GM12872 (cell line): Measurements from ENCODE around the gene ACVR1.

Experiments
- TF ChIP-seq, protein P1 (sequence below): IDR thresholded peaks from 3 replicates; pipeline ENCODE4 v1.5.1; 2011; ENCODE audit warnings: low read depth, mild to moderate bottlenecking, low read length, moderate library complexity; ENCODE audit not compliant: insufficient read depth

ACVR1 gene

GRCh38 chr2:157918319-157918718 lies 42.2 kb upstream of the ACVR1 start:
- TF ChIP-seq, protein P1, sequence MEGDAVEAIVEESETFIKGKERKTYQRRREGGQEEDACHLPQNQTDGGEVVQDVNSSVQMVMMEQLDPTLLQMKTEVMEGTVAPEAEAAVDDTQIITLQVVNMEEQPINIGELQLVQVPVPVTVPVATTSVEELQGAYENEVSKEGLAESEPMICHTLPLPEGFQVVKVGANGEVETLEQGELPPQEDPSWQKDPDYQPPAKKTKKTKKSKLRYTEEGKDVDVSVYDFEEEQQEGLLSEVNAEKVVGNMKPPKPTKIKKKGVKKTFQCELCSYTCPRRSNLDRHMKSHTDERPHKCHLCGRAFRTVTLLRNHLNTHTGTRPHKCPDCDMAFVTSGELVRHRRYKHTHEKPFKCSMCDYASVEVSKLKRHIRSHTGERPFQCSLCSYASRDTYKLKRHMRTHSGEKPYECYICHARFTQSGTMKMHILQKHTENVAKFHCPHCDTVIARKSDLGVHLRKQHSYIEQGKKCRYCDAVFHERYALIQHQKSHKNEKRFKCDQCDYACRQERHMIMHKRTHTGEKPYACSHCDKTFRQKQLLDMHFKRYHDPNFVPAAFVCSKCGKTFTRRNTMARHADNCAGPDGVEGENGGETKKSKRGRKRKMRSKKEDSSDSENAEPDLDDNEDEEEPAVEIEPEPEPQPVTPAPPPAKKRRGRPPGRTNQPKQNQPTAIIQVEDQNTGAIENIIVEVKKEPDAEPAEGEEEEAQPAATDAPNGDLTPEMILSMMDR, result no peak

DNA sequence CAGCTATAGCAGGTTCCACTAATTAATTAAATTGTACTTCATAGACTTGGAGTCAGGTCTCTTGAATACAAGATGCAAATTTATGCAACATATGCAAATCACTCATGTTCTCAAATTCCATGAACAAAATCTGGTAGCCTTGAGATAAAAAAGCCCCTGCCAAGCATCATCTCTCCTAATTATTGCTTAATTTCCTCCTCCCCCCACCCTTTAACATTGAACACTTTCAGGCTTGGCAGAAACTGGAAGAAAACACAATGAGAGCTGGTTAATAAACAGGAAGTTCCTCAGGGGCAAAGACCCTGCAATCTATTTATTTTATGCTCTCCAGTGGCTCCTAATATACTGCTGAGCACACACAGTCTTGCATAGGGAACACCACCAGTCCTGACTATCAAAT lies 35.6 kb upstream of the ACVR1 start:
- TF ChIP-seq, protein P1, result no peak

- TF ChIP-seq, protein P1, result no peak
Observed at GRCh38 chr2:157911246-157911645, 35.1 kb upstream of the ACVR1 start.

GRCh38 chr2:157905092-157905491 lies 29.0 kb upstream of the ACVR1 start:
- TF ChIP-seq, protein P1, result no peak

GRCh38 chr2:157903626-157904025 lies 27.5 kb upstream of the ACVR1 start:
- TF ChIP-seq, protein P1, result no peak

DNA sequence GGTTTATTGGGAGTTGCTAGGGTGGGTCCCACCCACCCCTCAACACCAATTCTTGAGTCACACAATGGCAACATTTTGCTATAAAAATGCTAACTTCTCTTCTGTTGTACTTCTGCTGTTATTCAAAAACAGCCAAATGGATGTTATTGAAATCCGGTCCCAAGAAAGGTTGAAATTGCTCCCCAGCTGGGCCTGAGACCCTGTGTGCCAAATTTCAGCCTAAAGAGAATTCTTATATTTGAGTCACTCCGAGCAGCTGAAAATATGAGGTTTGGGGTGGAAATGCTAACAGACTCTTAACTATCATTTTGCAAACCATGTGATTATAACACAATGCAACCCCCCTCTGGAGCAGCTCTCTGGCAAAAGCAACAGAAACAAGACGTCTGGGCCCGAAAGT lies 27.0 kb upstream of the ACVR1 start:
- TF ChIP-seq, protein P1, result no peak

DNA sequence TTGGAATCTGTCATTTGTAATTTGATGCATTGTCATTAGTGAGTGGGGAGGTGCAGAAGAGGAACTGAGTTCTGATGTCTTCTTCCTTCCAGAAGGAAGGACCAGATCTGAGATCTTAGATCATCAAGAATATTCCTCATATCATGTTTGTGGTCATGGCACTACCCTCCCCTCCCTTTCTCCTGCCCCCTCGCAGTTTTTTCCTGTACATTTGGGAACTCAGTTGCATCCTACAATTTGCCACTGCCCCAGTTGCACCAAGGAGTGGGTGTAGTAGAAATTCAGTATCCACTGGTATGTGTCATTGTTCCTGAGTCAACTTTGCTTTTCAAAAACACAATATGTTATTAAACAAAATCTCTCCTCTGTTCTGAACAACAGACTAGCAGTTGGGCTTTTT lies 26.6 kb upstream of the ACVR1 start:
- TF ChIP-seq, protein P1, result no peak

- TF ChIP-seq, protein P1, result peak; percentile 38; the same call in 1 of the 3 replicates
Observed at GRCh38 chr2:157901325-157901724, 25.2 kb upstream of the ACVR1 start.
